Adrenal gland (tissue), 5 donors: Measurements from ENCODE around the gene ANK3.

ENCODE experiments used
- CTCF ChIP-seq, 6 experiments: fragments of 450-650 bp in 4 of 6; fragments of 200-600 bp in 2 of 6; sonication (generic) in 1 of 6; IDR thresholded peaks; 1 replicate in 5 of 6; 2 replicates in 1 of 6; pipeline versions ENCODE4 v1.5.1 to v1.8.0; 2016 to 2021; ENCODE audit warnings: antibody characterized with exemption in 6 of 6, mild to moderate bottlenecking in 2 of 6, moderate library complexity in 1 of 6
- POLR2A ChIP-seq, 2 donors: fragments of 450-650 bp; IDR thresholded peaks; one replicate each; pipeline ENCODE4 v1.6.1; 2017; ENCODE audit warnings: antibody characterized with exemption in 2 of 2, mild to moderate bottlenecking in 2 of 2, moderate library complexity in 1 of 2
- donor health status: DM: no; HTN: no; CAD: no.

- TF ChIP-seq POLR2A (IDR thresholded peaks at IDR 0.05): no peak
- TF ChIP-seq CTCF (IDR thresholded peaks at IDR 0.05): no peak
Measured at GRCh38 chr10:60230892-60231291, 158.8 kb downstream of the ANK3 start.
